Lung (tissue), 12 donors: ENCODE results near the gene TBC1D5. TPM values are rescaled to one million over a fixed set of nuclear protein-coding genes. Genes with fewer than 3 reads are reported as not detected.
A peak's percentile ranks its signal among the peaks of the same experiment; 100 is the strongest.

Experiments used
- ATAC-seq: fragments of 200-7000 bp; cut with Tn5 transposase; one replicate; pipeline ENCODE4 v1.9.1; 2020; ENCODE audit warnings: moderate number of reproducible peaks; ENCODE audit not compliant: insufficient read depth, low FRiP score
- DNase-seq, 3 donors: peaks; one replicate each; pipeline ENCODE4 v3.0.0-alpha.2; 2013 to 2017
- H3K27ac ChIP-seq, 2 donors: one replicate each; pipeline ENCODE4 v1.5.1; 2013; ENCODE audit warnings: mild to moderate bottlenecking in 2 of 2, moderate library complexity in 2 of 2, control low read depth in 1 of 2, inconsistent platforms in 1 of 2, low read depth in 1 of 2, low read length in 1 of 2
- H3K27me3 ChIP-seq, 3 donors: one replicate each; pipeline ENCODE4 v1.5.1; 2013; ENCODE audit warnings: low read length in 2 of 3; ENCODE audit not compliant: control insufficient read depth in 3 of 3, insufficient read depth in 3 of 3
- H3K36me3 ChIP-seq, 4 donors: one replicate each; pipeline ENCODE4 v1.5.1; 2013; ENCODE audit warnings: low read length in 4 of 4, mild to moderate bottlenecking in 1 of 4, moderate library complexity in 1 of 4; ENCODE audit not compliant: control insufficient read depth in 4 of 4, insufficient read depth in 4 of 4
- H3K4me1 ChIP-seq, 5 donors: one replicate each; pipeline ENCODE4 v1.5.1; 2013; ENCODE audit warnings: low read length in 5 of 5, mild to moderate bottlenecking in 2 of 5, moderate library complexity in 1 of 5; ENCODE audit not compliant: control insufficient read depth in 5 of 5, insufficient read depth in 5 of 5
- H3K4me3 ChIP-seq: one replicate; pipeline ENCODE4 v1.5.1; 2013; ENCODE audit warnings: mild to moderate bottlenecking, control low read depth, moderate library complexity
- H3K9ac ChIP-seq, 2 donors: one replicate each; pipeline ENCODE4 v1.5.1; 2013; ENCODE audit warnings: low read length in 2 of 2, control low read depth in 1 of 2; ENCODE audit not compliant: insufficient read depth in 1 of 2
- H3K9me3 ChIP-seq, 4 donors: one replicate each; pipeline ENCODE4 v1.5.1; 2013; ENCODE audit warnings: low read length in 3 of 4, mild to moderate bottlenecking in 1 of 4, moderate library complexity in 1 of 4; ENCODE audit not compliant: control insufficient read depth in 4 of 4, insufficient read depth in 3 of 4
- CTCF ChIP-seq: IDR thresholded peaks from 2 replicates; pipeline ENCODE4 v1.5.1; 2012; ENCODE audit warnings: mild to moderate bottlenecking; ENCODE audit errors: control extremely low read depth, extremely low read depth
- WGBS, 2 donors: extraction: QIAGEN DNeasy Blood & Tissue Kit; methylation state at CpG; one replicate each; pipeline ENCODE4 v1.1.7; 2013; 5-methylcytosine and 5-hydroxymethylcytosine counted together
- polyA plus RNA-seq, 2 donors: library from polyadenylated mRNA; stranded (reverse); fragments of 200-250 nt; gene quantifications; one replicate each; pipeline ENCODE4 v1.2.1, GENCODE V29; 2013
- total RNA-seq, 2 donors: library from RNA; depleted of rRNA in 1 of 2; stranded (reverse); fragments of >200 nt in 1 of 2; gene quantifications; one replicate each; pipeline ENCODE4 v1.2.1, GENCODE V29; 2014 to 2021
- donor health status: control.
- donor health status: control.
- donor health status: Bipolar disorder and iron deficiency.
- donor health status: healthy.
- donor health status: DM: yes; HTN: yes; CAD: no.

The TBC1D5 gene
- total and polyA plus RNA-seq, 4 donors: 8.7 to 111 (median 39.6) TPM

- DNase-seq (no peak), ATAC-seq (no peak)
- H3K27ac ChIP-seq: peak overlapping the region in 1 of 2 donors; percentile 45
Measured at GRCh38 chr3:17752876-17753631, 10.6 kb upstream of the TBC1D5 start.

GRCh38 chr3:17752436-17752835 lies 10.0 kb upstream of the TBC1D5 start:
- Histone ChIP-seq H3K27me3 (no peaks in the 10 kb centered on the region), H3K9ac (no peak overlapping the region), H3K36me3 (no peaks in the 10 kb centered on the region), H3K9me3 (no peaks in the 10 kb centered on the region), H3K4me3 (no peak overlapping the region), H3K27ac (no peak overlapping the region), H3K4me1 (no peaks in the 10 kb centered on the region)
- TF ChIP-seq CTCF: no peak
- ATAC-seq: no peak
- DNase-seq: no peak
- 46 to 69% methylated on average over 2 of the region's 2 CpGs for WGBS, 2 donors

More at GRCh38 chr3:17752876-17753631, 10.6 kb upstream of the TBC1D5 start:
- H3K36me3 ChIP-seq: no peaks in the 10 kb centered on the region
- no peak for TF ChIP-seq CTCF
- H3K9me3 ChIP-seq: no peaks in the 10 kb centered on the region
- H3K4me3 ChIP-seq: no peak overlapping the region
- 60 to 90% methylated on average over 1 of the region's 1 CpG for WGBS, 2 donors
- no peaks in the 10 kb centered on the region for H3K27me3 ChIP-seq
- H3K4me1 ChIP-seq: no peaks in the 10 kb centered on the region
- H3K9ac ChIP-seq: no peak overlapping the region

GRCh38 chr3:17749705-17750293 lies 7.4 kb upstream of the TBC1D5 start:
- WGBS, 2 donors: 61 to 65% methylated on average over 3 of the region's 3 CpGs
- no peak for DNase-seq

More at GRCh38 chr3:17749705-17750293, 7.4 kb upstream of the TBC1D5 start:
- Histone ChIP-seq H3K27me3 (no peaks in the 10 kb centered on the region), H3K9ac (no peak overlapping the region), H3K9me3 (no peaks in the 10 kb centered on the region), H3K4me3 (no peak overlapping the region), H3K36me3 (no peaks in the 10 kb centered on the region), H3K4me1 (no peaks in the 10 kb centered on the region), H3K27ac (no peak overlapping the region)
- no peak for TF ChIP-seq CTCF
- no peak for ATAC-seq
